HG02840 (cell line): Measurements from ENCODE around the gene JAG2.

Experiments used
- ATAC-seq: cut with Tn5 transposase; IDR thresholded peaks from one replicate; pipeline ENCODE4 v1.9.1; 2021; ENCODE audit warnings: mild to moderate bottlenecking, moderate library complexity, moderate number of reproducible peaks; ENCODE audit not compliant: unreplicated experiment, low FRiP score

JAG2 gene

DNA sequence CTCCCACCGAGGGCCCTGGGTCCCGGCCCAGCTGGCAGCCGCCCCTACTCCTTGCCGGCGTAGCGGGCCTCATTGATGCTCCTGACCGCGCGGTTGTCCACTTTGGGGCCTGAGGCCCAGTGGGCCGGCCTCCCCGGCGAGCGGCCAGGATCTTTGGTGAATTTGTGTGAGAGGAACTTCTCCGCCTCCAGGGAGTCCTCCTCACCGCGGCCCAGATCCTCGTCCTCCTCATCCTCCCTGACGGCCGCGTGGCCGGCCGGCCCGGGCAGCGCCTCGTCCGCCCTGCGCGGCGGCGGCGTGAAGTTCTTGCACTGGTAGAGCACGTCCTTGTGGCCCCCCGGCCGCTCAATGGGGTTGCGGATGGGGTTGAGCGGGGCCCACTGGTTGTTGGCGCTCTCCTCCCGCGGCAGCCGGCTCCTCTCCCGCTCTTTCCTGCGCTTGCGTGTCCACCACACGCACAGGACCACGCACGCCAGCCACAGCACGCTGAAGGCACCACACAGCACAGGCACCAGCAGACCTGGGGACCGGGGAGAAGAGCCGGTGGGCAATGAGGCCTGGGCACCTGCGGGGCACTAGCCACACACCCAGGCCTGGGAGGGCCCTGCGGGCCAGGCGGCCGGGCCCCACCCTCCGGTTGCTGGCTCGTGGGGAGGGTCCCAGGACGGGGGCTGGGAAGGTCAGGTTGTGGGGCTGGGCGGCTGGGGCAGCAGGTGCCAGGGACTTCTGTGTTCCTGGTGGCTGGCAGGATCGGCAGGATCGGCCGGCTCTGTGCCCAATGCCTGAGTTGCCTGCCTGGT, 25.7 kb downstream of the JAG2 start:
- ATAC-seq = no peak

DNA sequence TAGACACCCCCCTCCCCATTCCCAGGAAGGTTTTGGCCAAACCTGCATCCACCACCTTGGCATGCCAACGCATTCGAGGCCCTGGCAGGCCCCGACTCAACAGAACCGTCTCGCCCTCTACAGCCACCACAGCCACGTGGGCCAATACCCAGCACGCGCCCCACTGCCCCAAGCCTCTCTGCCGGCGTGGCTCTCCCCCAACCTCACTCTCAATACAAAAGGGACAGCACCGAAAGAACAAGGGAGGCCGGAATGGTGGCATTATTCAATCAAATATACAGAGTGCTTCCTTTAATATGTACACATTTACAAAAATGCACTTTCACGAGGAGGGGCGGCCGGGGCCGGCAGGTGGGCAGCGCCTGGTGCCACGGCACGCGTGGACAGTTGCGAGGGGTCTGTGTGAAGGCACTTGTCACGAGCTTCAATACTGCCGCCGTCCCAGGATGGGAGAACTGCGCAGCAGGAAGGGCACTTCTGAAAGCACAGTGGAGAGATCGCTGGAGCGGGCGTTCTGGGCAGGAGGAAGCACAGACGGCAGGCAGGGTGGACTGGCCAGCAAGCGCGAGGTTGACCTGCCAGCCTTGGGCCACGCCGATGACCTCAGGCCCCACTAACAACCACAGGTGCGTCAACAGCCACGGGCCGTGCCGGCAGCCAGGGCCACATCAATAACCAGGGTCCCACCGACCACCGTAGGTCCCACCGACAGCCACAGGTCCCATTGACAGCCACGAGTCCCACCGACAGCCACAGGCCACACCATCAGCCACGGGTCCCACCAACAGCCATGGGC, 26.9 kb downstream of the JAG2 start:
- no peak for ATAC-seq

DNA sequence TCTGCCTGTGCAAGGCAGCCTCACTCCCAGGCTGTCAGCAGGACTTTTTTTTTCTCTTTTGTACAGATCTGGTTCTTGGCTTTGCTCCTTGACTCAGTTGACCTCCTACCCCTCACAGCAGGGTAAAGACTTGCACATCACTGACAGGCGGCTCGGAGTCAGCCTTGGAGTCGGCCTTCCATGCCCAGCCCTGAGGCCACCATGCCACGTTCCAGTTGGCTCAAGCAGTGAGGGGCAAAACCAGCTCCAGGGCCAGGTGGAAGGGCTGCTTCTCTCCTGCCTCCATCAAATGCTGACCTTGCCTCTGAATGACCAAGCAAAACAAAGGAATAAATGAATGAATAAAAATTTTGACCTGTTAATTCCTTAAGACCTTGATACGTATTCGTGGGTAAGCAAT, 27.6 kb downstream of the JAG2 start:
- ATAC-seq = no peak

DNA sequence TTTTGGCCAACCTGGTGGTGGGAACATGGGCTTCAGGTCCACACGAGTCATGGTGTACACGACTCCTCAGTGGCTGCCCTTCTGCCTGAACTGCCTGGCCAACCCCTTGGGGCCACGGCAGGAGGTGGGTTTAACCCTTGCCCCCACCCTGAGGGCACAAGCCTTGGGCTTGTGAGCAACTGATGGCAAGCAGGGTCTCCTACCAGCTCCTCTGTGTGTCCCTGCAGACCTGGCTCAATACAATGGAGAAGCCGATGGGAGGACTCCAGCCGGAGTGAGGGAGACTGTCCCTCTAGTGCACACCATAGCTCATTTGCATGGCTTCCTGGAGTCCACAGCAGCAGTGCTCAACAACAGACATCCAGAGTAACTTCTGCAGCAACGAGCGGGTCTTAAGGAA, 28.0 kb downstream of the JAG2 start:
- no peak for ATAC-seq

DNA sequence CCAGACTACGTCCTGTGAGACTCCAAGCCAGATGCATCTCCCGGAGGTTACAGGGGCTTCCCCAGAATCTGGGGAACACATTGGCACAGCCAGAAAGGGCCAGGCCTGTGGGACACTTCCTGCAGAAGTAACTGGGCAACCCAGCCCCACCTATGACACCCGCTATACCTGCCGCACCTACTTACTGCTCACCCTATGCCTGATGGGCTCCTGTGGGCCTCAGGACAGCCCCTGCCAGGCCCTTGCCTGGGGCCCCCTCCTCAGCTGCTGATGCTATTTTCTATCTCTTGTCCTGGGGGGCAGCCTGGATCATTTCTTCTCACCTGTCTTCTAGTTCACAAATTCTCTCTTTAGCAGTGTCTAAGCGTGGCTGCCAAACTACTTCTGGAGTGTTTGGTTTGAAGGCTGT, 28.7 kb downstream of the JAG2 start:
- ATAC-seq = no peak

DNA sequence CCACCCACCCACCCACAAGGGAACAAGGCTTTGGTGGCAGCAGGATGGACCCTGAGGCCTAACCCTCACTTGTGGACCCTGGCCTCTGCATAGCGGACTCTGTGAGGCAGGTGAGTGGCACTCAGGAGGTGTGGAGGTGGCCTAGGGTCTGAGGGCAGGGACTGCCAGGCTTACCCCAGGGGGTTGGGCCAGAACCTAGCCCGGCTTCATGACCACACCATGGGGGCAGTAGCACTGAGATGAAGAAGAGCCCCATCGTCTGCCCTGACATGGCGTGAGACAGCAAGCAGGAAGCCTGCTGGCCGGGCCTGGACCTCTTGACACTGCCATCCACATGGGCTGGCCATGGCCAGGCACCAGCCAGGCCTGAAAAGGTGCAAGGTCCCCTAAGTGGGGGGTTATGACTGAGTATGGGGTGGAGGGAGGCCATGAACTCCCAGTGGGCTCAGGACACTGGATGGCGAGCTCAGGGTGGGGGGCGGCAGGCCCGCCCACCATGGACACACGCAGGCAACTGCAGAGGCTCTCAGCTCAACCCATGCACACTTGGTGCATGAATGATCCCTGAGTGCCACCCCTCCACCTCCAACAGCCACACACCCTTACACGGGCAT, 29.3 kb downstream of the JAG2 start:
- no peak for ATAC-seq

DNA sequence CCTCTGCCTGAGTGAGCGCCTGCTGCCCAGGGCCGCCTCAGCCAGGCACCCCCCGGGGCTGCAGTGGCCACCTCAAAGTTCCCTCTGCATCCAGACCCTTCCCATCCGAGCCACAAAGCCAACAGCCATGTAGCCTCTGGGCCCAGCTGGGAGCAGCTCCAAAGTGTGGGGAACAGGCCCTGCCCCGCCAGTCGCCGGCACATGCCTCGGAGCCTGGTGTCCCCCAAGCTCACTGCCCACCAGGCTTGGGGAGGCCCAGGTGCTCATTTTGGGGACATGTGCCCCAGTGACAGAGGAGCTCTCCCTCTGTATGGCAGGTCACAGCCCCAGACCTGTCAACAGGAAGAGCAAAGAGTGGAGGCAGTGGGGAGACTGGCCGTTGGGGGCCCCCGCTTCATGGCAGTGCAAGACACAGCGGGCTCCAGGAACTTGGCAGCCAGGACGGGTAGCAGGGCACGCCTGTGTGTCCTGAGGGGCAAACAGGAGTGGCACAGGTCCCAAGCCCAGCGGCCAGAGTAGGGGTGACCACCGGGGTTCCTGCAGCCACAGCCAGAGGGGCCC, 29.9 kb downstream of the JAG2 start:
- no peak for ATAC-seq

DNA sequence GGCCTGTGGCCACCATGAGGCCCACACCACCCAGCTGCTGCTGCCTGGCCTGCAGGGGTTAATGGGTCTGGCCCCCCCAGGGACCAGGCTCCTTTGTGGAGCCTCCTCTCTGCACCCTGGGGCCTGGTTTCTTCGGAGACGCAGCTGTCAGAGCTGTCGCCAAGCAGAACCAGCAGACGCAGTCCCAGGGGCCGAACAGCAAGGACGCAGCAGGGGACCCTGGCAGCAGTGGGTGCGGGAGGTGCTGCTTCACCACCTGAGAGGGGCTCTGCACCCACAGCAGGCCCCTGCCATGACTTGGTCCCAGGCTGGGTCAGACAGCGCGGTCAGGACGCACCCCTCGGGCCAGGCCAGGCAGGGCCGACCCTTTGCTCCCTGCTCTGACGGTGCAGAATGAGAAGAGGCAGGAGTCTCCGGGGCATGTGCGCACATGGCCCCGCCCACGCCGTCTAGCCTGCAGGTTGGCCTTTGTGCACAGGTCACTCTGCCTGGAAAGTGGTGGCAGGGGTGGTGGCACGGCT, 30.5 kb downstream of the JAG2 start:
- ATAC-seq = no peak

DNA sequence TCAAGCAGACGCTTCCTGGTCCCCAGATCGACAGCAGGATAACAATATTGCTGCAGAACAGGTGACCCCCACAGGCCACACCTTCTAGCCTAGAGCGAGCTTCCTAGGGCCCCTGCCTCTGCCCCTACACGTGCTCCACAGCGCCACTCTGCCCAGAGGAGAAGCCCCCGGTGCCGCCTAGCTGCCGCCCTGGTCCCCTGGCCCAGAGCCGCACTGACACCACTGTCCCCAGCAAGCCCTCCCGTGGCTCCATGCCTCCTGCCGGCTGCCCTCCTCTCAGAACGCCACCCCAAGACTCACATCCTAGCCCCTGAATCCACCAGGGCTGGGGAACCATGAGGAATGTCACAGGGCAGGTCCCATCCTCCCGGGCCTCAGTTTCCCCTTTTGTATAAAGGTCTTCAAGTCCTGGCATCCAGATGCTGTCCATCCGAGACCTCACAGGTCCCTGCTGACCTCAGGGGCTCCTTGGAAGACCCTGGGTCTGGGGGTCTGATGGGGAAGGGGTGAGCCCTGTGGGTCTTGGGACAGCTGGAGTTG, 31.0 kb downstream of the JAG2 start:
- no peak for ATAC-seq

DNA sequence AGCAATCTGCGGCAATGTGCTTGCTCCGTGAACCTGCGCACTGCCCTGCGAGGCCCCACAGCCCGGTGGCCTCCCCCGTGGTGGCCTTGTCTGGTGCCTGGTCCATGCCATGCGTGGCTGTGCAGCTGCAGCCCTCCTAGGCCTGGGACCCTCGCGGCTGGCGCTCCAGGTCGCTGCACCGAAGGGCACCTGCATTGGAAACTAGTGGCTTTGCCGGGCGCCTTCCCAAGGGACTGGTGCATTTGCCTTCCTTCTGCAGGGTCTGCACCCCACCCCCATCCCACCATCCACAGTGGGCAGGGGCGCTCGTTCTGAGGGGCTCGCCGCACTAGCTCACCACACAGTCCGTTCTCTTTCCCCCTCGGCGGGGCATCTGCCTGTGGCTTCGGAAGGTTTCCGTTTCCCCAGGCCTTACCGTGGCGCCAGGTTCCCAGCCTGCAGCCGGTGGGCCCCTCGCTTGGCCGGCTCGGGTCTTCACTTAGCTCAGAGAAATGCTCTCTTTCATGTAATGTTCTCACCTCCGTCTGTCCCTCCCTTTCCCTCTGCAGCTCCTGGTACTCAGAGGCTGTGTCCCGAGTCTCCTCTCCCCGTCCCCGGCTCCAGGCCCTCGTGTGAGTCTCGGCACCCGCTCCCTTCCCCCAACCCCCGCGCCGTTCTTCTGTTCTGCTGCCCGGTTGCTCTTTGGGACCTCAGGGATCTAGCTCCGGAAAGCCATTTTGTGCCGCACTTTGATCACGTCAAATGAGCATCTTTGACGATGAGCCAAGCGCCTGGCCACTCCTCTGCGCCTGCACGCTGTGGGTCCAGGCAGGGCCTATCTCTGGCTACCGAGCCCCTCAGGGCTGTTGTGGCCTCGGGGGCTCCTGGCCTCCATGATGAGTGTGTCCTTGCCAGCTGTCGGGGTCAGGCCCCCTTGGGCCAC, 31.9 kb downstream of the JAG2 start:
- ATAC-seq = no peak

DNA sequence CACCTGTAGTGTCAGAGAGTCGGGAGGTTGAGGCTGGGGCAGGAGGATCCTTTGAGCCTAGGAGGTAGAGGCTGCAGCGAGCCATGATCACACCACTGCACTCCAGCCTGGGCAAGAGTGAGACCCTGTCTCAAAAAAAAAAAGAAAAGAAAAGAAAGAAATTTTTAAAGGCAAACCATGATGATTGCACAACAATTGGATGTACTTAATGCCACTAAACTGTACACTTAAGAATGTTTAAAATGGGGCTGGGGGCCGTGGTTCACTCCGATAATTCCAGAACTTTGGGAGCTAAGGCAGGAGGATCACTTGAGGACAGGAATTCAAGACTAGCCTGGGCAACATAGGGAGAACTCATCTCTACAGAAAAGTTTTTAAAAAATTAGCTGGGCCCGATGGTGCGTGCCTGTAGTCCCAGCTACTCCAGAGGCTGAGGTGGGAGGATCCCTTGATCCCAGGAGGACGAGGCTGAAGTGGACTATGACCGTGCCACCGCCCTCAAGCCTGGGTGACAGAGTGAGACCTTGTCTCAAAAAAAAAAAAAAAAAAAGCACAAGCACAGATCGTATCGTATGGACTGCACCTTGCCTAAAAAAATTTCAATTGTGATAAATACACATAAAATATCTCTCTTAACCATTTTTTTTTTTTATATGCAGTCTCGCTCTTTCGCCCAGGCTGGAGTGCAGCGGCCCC, 32.7 kb downstream of the JAG2 start:
- ATAC-seq = no peak

DNA sequence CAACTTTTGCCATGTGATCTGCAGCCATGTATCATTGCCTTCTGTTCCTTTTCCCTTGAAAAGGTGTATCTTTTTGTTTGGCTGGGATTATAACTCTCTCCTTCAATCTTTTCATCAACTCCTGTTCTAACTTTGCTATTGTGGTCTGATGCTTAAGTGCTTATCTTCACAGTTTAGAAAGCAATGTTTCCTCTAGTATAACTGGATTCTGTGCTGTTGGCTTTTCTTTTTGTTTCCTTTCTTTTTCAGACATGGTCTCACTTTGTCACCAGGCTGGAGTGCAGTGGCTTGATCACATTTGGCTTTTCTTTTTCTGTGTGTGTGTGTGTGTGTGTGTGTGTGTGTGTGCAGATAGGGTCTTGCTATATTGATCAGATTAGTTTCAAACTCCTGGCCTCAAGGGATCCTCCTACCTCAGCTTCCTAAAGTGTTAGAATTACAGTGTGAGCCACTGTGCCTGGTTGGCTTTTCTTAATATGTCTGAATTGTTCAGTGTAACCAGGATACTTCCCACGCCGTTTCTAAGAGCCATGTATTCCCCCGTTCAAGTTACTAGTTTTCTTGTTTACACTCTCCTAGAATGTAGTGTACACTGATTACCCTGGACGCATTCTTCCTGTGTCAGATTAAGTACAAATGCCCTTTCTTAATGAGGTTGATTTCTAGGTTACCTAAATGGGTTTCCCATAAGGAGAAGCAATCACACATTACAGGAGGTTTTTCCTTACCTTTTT, 35.5 kb downstream of the JAG2 start:
- ATAC-seq = no peak

DNA sequence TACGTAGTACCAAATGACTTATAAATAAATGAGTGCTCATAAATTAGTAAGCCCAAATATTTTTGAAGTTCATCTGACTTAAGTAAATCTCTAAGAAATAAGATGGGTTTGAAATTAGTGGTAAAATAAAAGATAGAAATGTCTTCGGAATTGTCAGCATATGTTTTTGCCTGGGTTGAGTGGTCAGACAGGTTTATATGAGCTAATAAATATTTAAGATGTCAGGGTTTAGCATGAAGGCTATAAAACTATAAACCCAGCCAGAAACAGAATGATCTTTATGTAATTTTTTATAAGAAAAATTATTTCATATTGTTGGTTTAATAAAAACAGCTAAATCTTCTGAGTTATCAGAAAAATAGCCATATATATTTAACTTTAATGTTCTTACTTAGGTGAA, 37.3 kb downstream of the JAG2 start:
- ATAC-seq = no peak

DNA sequence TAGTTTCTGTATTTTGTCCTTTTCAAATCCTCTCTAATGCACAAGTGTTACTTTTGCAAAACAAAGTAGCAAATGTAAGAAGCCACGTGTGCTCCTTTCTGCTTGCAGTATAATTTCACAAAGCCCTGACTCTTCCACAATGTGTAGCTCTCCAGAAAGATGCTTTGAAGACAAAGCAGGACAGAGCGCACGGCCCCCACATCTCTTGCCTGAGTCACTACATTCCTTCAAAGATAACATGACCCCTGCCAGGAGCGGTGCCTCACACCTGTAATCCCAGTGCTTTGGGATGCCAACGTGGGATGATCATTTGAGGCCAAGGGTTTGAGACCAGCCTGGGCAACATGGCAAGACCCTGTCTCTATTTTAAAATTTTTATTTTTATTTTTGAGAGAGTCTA, 40.5 kb downstream of the JAG2 start:
- ATAC-seq = no peak

DNA sequence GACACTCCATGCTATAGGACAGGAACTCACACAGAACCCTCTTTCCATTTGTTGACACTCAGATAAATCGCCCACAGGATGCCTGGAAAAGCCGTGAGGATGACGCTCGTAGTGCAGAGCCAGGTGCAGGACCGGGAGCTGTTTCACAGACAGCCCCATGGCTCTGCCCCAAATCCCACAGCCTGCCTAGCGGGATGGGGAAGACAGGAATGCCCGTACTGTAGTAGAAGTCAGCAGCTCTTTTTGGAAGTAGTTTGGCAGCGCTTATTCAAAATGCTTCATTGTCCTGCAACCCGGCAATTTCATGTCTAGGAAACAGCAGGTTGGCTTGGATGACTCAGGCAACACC, 41.6 kb downstream of the JAG2 start:
- no peak for ATAC-seq

DNA sequence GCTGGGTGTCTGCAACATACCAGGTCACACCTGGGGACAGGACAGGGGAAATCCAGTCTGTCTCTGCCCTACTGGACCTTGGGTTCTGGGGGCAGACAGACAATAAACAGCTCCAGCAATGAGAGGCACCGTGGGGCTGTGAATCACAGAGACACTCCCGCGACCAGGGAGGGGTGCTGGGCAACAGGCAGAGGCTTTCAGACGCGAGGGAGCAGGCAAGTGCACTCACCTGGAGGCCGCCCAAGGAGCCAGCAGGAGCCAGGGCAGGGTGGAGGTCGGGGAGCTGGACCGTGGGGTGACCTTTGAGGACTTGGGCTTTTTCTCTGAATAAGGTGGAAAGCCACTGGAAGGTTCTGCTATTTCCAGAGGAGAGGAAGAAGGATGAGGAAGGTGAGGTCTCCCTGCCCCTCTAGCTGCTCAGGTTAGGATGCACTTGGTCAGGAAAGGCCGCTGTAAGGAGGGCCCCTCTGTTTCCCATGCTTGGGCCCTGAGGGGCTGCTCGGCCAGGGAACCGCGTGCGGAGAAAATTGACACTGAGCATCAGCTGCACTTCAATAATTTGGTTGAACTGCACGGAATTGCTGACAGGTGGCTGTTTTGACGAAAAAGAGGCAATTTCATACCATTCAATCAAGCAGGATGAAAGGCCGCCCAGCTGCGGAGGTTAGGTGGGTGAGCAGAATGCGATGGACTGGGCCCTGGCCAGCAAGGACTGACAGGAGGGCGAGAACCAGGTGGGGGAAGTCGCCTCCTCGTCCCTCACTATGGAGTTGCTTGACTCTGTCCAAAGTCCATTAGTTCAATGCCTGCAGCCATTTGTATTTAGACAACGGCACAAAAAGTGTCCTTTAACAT, 42.2 kb downstream of the JAG2 start:
- no peak for ATAC-seq

DNA sequence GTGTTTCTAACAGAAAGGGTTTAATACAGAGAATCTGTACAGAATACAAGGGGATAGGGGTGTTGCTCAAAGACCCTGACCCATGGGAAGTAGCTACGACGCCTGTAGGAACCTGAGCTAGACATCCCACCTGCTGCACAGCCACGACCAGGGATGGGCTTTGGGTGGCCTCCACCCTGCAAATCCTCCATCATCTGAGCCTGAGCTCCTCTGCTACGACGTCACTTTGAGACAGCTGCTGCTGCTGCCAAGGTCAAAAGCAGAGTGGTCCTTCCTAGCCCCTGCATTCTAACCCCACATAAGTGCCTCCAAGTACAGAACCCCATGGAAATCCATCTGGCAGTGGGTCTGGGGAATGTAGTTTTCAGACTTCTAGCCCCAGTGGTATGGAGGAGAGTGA, 43.8 kb downstream of the JAG2 start:
- ATAC-seq = no peak
